Skeletal muscle tissue (tissue), 4 donors: ENCODE data around the gene MAPKAP1. TPM values are rescaled to one million over a fixed set of nuclear protein-coding genes. Genes with fewer than 3 reads are reported as not detected.

Source experiments
- H3K27ac ChIP-seq: one replicate; pipeline ENCODE4 v1.7.0; 2013; ENCODE audit warnings: mild to moderate bottlenecking, low read depth, low read length, inconsistent platforms
- H3K27me3 ChIP-seq, 3 donors: one replicate each; pipeline ENCODE4 v1.7.0; 2013; ENCODE audit warnings: low read length in 3 of 3; ENCODE audit not compliant: control insufficient read depth in 3 of 3, insufficient read depth in 3 of 3
- H3K36me3 ChIP-seq, 3 donors: one replicate each; pipeline ENCODE4 v1.7.0; 2013; ENCODE audit warnings: low read length in 3 of 3; ENCODE audit not compliant: control insufficient read depth in 3 of 3, insufficient read depth in 3 of 3
- H3K4me1 ChIP-seq, 3 donors: one replicate each; pipeline ENCODE4 v1.7.0; 2013; ENCODE audit warnings: low read length in 3 of 3, mild to moderate bottlenecking in 3 of 3; ENCODE audit not compliant: control insufficient read depth in 3 of 3, insufficient read depth in 3 of 3
- H3K4me3 ChIP-seq, 3 donors: one replicate each; pipeline ENCODE4 v1.7.0; 2013; ENCODE audit warnings: low read length in 3 of 3
- H3K9ac ChIP-seq, 3 donors: one replicate each; pipeline ENCODE4 v1.7.0; 2013; ENCODE audit warnings: low read length in 3 of 3, mild to moderate bottlenecking in 3 of 3, moderate library complexity in 2 of 3, low read depth in 1 of 3
- H3K9me3 ChIP-seq, 3 donors: one replicate each; pipeline ENCODE4 v1.7.0; 2013; ENCODE audit warnings: low read length in 3 of 3; ENCODE audit not compliant: control insufficient read depth in 3 of 3
- total RNA-seq: library from RNA; depleted of rRNA; stranded (reverse); fragments of >200 nt; gene quantifications from one replicate; pipeline ENCODE4 v1.2.3, GENCODE V29; 2014
- donor health status: Osteomylitis.

Gene MAPKAP1
- total RNA-seq, 1 donor from 2014 or later = 44.9 TPM

DNA sequence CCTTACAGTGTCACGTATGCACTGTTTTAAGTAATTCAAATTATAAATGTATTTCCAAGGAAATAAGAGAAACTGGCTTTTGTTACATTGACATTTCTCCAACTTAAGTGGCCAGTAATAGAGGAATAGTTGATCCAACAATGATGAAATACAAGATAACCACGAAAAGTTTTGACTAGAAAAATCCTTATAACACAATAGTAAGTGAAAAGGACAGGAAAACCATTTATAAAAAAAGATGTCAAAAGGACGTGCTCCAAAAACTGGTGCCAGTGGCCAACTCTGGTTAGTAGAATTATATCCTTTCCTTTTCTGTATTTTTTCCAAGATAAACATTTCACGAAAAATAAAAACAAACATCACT, 234.5 kb downstream of the MAPKAP1 start:
- Histone ChIP-seq H3K9ac (no peak overlapping the region), H3K9me3 (no peaks in the 10 kb centered on the region), H3K27me3 (no peaks in the 10 kb centered on the region), H3K4me3 (no peak overlapping the region), H3K27ac (no peak overlapping the region), H3K4me1 (peaks cover 0 to 8% (median 6%) of the 10 kb centered on the region in 3 donors), H3K36me3 (peaks cover 0 to 2% (median 1%) of the 10 kb centered on the region in 3 donors)

DNA sequence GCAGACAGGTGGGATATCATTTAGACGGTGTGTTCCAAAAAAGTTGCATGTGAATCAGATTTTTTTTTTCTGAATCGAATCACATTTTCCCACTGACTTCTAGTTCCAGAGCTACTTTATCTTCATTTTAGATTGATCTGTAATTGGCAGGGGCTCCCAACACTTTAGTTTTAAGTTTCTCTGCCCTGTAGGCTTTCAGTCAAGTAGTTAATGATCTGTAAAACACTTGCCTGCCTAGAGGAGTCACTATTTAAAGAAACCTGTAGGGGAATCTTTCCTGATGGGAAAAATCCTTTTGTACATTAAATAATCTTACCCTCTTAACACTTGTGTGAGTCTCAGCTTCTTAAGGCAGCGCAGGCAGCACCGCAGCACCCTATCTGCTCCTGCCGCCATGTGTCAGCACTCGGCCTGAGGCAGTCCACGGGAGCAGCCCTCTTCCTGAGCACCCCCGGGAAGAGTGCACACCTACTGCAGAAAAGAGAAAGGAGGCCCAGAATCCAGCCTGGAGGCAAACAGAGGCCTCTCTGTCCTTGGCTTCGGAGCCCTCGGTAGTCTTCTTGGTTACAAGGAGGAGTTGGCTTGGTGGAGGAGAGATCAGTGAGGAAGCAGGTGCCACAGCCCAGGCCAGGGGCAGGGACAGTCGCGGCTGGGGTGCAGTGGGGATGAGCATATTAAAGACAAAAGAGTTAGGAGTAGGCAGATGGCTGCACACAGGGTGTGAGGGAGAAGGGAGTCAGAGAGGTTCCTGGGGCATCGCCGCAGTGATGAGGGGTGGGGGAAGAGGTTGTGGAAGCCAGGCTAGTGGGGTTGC, 236.0 kb downstream of the MAPKAP1 start:
- no peaks in the 10 kb centered on the region for H3K27me3 ChIP-seq
- H3K4me3 ChIP-seq = no peak overlapping the region
- H3K9me3 ChIP-seq = no peaks in the 10 kb centered on the region
- no peaks in the 10 kb centered on the region for H3K36me3 ChIP-seq
- peaks cover 0 to 8% (median 6%) of the 10 kb centered on the region in 3 donors for H3K4me1 ChIP-seq
- no peak overlapping the region for H3K27ac ChIP-seq
- H3K9ac ChIP-seq = no peak overlapping the region

DNA sequence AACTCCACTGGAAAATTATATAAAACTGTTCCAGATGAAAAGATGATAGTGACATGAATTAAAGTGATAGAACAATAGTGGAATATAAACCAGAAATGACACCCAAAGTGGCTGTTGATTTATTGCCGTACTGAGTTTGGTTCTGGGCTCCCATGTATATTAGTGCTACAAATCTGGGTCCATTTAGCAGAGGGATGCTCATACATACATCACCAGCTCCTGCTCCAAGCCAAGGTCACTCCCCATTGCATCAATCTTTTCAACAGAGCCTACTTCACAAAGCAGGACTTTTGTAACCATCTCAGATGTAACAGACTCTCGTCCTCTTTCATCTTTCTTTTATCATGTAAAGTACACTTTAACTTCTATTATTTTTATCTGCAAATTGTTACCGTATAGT, 236.8 kb downstream of the MAPKAP1 start:
- Histone ChIP-seq H3K9ac (no peak overlapping the region), H3K4me3 (no peak overlapping the region), H3K36me3 (peaks cover 0 to 2% (median 0%) of the 10 kb centered on the region in 3 donors), H3K9me3 (no peaks in the 10 kb centered on the region), H3K4me1 (peaks cover 0 to 8% (median 6%) of the 10 kb centered on the region in 3 donors), H3K27me3 (no peaks in the 10 kb centered on the region), H3K27ac (no peak overlapping the region)

- no peak overlapping the region for H3K27ac ChIP-seq
- H3K9ac ChIP-seq = no peak overlapping the region
- H3K4me3 ChIP-seq = no peak overlapping the region
- no peaks in the 10 kb centered on the region for H3K27me3 ChIP-seq
- peaks cover 0 to 5% (median 3%) of the 10 kb centered on the region in 3 donors for H3K4me1 ChIP-seq
- peaks cover 0 to 2% (median 0%) of the 10 kb centered on the region in 3 donors for H3K36me3 ChIP-seq
- no peaks in the 10 kb centered on the region for H3K9me3 ChIP-seq
Measured at GRCh38 chr9:125468646-125469045, 238.4 kb downstream of the MAPKAP1 start.

GRCh38 chr9:125467116-125467740, 239.8 kb downstream of the MAPKAP1 start:
- peaks cover 0 to 2% (median 0%) of the 10 kb centered on the region in 3 donors for H3K36me3 ChIP-seq
- no peaks in the 10 kb centered on the region for H3K9me3 ChIP-seq
- no peak overlapping the region for H3K27ac ChIP-seq
- no peak overlapping the region for H3K4me3 ChIP-seq
- H3K4me1 ChIP-seq = no peaks in the 10 kb centered on the region
- H3K9ac ChIP-seq = no peak overlapping the region
- H3K27me3 ChIP-seq = no peaks in the 10 kb centered on the region

- Histone ChIP-seq H3K4me3 (no peak overlapping the region), H3K36me3 (peaks cover 0 to 2% (median 0%) of the 10 kb centered on the region in 3 donors), H3K27ac (no peak overlapping the region), H3K4me1 (no peaks in the 10 kb centered on the region), H3K9ac (no peak overlapping the region), H3K27me3 (no peaks in the 10 kb centered on the region), H3K9me3 (no peaks in the 10 kb centered on the region)
Measured at GRCh38 chr9:125466411-125466810, 240.6 kb downstream of the MAPKAP1 start.

GRCh38 chr9:125464591-125465385, 242.2 kb downstream of the MAPKAP1 start:
- H3K9me3 ChIP-seq = no peaks in the 10 kb centered on the region
- no peak overlapping the region for H3K27ac ChIP-seq
- no peaks in the 10 kb centered on the region for H3K4me1 ChIP-seq
- H3K36me3 ChIP-seq = peaks cover 0 to 2% (median 0%) of the 10 kb centered on the region in 3 donors
- H3K9ac ChIP-seq = no peak overlapping the region
- H3K27me3 ChIP-seq = no peaks in the 10 kb centered on the region
- H3K4me3 ChIP-seq = no peak overlapping the region

GRCh38 chr9:125463926-125464325, 243.1 kb downstream of the MAPKAP1 start:
- Histone ChIP-seq H3K4me3 (no peak overlapping the region), H3K9ac (no peak overlapping the region), H3K4me1 (no peaks in the 10 kb centered on the region), H3K9me3 (no peaks in the 10 kb centered on the region), H3K27me3 (no peaks in the 10 kb centered on the region), H3K36me3 (peaks cover 0 to 2% (median 0%) of the 10 kb centered on the region in 3 donors), H3K27ac (no peak overlapping the region)

GRCh38 chr9:125462861-125463291, 244.1 kb downstream of the MAPKAP1 start:
- Histone ChIP-seq H3K36me3 (peaks cover 0 to 2% (median 0%) of the 10 kb centered on the region in 3 donors), H3K9ac (no peak overlapping the region), H3K27me3 (no peaks in the 10 kb centered on the region), H3K9me3 (no peaks in the 10 kb centered on the region), H3K4me3 (no peak overlapping the region), H3K27ac (no peak overlapping the region), H3K4me1 (no peaks in the 10 kb centered on the region)
